Measurements from ENCODE around the gene SMPD3.

The SMPD3 gene

GRCh38 chr16:68338326-68339119 lies 109.8 kb downstream of the SMPD3 start:
- TF ChIP-seq, protein P1, sequence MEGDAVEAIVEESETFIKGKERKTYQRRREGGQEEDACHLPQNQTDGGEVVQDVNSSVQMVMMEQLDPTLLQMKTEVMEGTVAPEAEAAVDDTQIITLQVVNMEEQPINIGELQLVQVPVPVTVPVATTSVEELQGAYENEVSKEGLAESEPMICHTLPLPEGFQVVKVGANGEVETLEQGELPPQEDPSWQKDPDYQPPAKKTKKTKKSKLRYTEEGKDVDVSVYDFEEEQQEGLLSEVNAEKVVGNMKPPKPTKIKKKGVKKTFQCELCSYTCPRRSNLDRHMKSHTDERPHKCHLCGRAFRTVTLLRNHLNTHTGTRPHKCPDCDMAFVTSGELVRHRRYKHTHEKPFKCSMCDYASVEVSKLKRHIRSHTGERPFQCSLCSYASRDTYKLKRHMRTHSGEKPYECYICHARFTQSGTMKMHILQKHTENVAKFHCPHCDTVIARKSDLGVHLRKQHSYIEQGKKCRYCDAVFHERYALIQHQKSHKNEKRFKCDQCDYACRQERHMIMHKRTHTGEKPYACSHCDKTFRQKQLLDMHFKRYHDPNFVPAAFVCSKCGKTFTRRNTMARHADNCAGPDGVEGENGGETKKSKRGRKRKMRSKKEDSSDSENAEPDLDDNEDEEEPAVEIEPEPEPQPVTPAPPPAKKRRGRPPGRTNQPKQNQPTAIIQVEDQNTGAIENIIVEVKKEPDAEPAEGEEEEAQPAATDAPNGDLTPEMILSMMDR (IDR thresholded peaks at IDR 0.05; ENCODE audit: insufficient read depth, low read length, poor library complexity, severe bottlenecking) = no peak
- H3K36me3 ChIP-seq (ENCODE audit: control insufficient read depth, insufficient read depth, low read length) = peaks cover 34% of the 10 kb centered on the region
- DNase-seq (ENCODE audit: extremely low read depth, insufficient read length) = no peak
- H3K4me3 ChIP-seq (replicated peaks; ENCODE audit: low read depth, low read length) = no peak overlapping the region
- H3K27me3 ChIP-seq (replicated peaks; ENCODE audit: control insufficient read depth, insufficient read depth, low read length) = no peaks in the 10 kb centered on the region

DNA sequence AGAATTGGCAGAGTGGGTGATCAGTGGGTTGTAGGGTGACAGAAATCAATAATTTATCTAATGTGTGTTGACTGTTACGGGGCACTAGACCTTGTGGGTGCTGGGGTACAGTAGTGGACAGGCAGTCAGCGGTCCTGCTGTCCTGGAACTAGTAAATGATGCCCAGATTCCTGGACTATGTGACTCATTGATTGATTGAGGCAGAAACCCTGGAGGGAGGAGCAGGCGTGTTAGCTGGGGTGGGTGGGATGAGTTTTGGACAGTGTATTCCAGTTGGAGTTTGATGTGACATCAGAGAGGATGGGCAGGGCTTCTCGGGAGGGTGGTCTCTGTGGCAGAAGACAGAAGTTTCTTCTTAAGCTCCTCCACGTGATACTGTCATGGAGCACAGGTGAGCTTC lies 113.1 kb downstream of the SMPD3 start:
- TF ChIP-seq, protein P1 (IDR thresholded peaks at IDR 0.05; ENCODE audit: insufficient read depth, low read length, poor library complexity, severe bottlenecking) = no peak
- DNase-seq (ENCODE audit: extremely low read depth, insufficient read length) = no peak
- H3K4me3 ChIP-seq (replicated peaks; ENCODE audit: low read depth, low read length) = no peak overlapping the region
- no peaks in the 10 kb centered on the region for H3K27me3 ChIP-seq (replicated peaks; ENCODE audit: control insufficient read depth, insufficient read depth, low read length)
- peaks cover 30% of the 10 kb centered on the region for H3K36me3 ChIP-seq (ENCODE audit: control insufficient read depth, insufficient read depth, low read length)

DNA sequence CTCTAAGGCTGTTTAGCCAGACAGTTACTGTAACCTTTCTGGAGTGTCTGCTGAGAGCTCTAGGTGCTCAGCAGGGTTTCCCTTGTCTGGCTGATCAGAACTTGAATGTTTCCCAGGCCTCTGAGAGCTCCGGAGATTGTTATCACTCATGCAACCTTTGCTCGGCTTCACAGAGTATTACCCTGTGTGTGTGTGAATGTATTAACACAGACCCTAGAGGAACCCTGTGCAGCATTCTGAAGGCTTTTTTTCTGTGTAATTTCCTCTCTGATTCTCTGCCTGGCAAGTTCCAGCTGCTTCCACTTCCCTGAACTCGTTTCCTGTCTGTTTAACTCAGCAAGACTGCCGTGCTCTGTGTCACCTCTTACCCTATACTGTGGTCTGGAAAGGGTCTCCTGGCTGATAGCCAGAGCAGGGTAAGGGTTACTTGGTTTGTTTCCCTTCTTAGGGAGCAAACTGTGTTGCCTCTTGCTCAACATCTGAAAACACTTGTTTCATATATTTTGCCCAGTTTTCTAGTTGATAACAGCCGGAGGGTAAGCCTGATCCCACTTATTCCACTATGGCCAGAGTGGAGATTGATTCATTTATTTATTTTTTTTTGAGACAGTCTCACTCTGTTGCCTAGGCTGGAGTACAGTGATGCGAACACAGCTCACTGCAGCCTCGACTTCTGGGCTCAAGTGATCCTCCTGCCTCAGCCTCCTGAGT lies 115.7 kb downstream of the SMPD3 start:
- H3K4me3 ChIP-seq (replicated peaks; ENCODE audit: low read depth, low read length) = no peak overlapping the region
- H3K27me3 ChIP-seq (replicated peaks; ENCODE audit: control insufficient read depth, insufficient read depth, low read length) = no peaks in the 10 kb centered on the region
- TF ChIP-seq, protein P1 (IDR thresholded peaks at IDR 0.05; ENCODE audit: insufficient read depth, low read length, poor library complexity, severe bottlenecking) = no peak
- DNase-seq (ENCODE audit: extremely low read depth, insufficient read length) = no peak
- H3K36me3 ChIP-seq (ENCODE audit: control insufficient read depth, insufficient read depth, low read length) = peaks cover 10% of the 10 kb centered on the region

GRCh38 chr16:68331879-68332410 lies 116.4 kb downstream of the SMPD3 start:
- no peak for DNase-seq (ENCODE audit: extremely low read depth, insufficient read length)
- Histone ChIP-seq H3K4me3 (replicated peaks; ENCODE audit: low read depth, low read length) (no peak overlapping the region), H3K27me3 (replicated peaks; ENCODE audit: control insufficient read depth, insufficient read depth, low read length) (no peaks in the 10 kb centered on the region), H3K36me3 (ENCODE audit: control insufficient read depth, insufficient read depth, low read length) (peaks cover 6% of the 10 kb centered on the region)
- TF ChIP-seq, protein P1 (IDR thresholded peaks at IDR 0.05; ENCODE audit: insufficient read depth, low read length, poor library complexity, severe bottlenecking) = no peak

GRCh38 chr16:68328860-68329390 lies 119.4 kb downstream of the SMPD3 start:
- H3K36me3 ChIP-seq (ENCODE audit: control insufficient read depth, insufficient read depth, low read length) = peaks cover 7% of the 10 kb centered on the region
- no peaks in the 10 kb centered on the region for H3K27me3 ChIP-seq (replicated peaks; ENCODE audit: control insufficient read depth, insufficient read depth, low read length)
- TF ChIP-seq, protein P1 (IDR thresholded peaks at IDR 0.05; ENCODE audit: insufficient read depth, low read length, poor library complexity, severe bottlenecking) = no peak
- DNase-seq (ENCODE audit: extremely low read depth, insufficient read length) = no peak
- H3K4me3 ChIP-seq (replicated peaks; ENCODE audit: low read depth, low read length) = no peak overlapping the region

All from GM06990 (cell line).